H1 (cell line): ENCODE results near the gene ATP13A3.

ENCODE experiments used
- CHD2 ChIP-seq: IDR thresholded peaks from 2 replicates; pipeline ENCODE4 v1.6.1; 2012; ENCODE audit warnings: low read length, improper control_type of control experiment
- CTBP2 ChIP-seq: IDR thresholded peaks from 2 replicates; pipeline ENCODE4 v1.7.0; 2011; ENCODE audit warnings: borderline replicate concordance, mild to moderate bottlenecking, moderate library complexity, mixed read lengths, low read length; ENCODE audit not compliant: insufficient read depth, insufficient read length
- CTCF ChIP-seq, 3 experiments: IDR thresholded peaks; 1 replicate in 2 of 3; 2 replicates in 1 of 3; pipeline versions ENCODE4 v1.5.1 to v1.6.1; 2011; ENCODE audit warnings: low read length in 3 of 3, mild to moderate bottlenecking in 3 of 3, inconsistent platforms in 2 of 3, low read depth in 1 of 3, moderate library complexity in 1 of 3; ENCODE audit not compliant: insufficient read depth in 1 of 3; ENCODE audit errors: control extremely low read depth in 1 of 3
- GABPA ChIP-seq: IDR thresholded peaks from 2 replicates; pipeline ENCODE4 v1.6.1; 2011; ENCODE audit warnings: mild to moderate bottlenecking, low read length, moderate library complexity, borderline replicate concordance; ENCODE audit not compliant: insufficient read depth
- GTF2F1 ChIP-seq: IDR thresholded peaks from 2 replicates; pipeline ENCODE4 v1.6.1; 2012; ENCODE audit warnings: low read depth, low read length, improper control_type of control experiment, borderline replicate concordance
- KDM1A ChIP-seq: fragments of 200-600, 300-600 bp; sonication (generic); IDR thresholded peaks from 2 replicates; pipeline ENCODE4 v1.7.1; 2016; ENCODE audit warnings: mild to moderate bottlenecking, low read length, borderline replicate concordance
- MAX ChIP-seq: IDR thresholded peaks from 2 replicates; pipeline ENCODE4 v1.6.1; 2012; ENCODE audit warnings: inconsistent platforms
- PHF8 ChIP-seq: fragments of 200-600 bp; sonication (generic); conservative IDR thresholded peaks from 2 replicates; pipeline ENCODE4 v1.7.1; 2012; ENCODE audit warnings: low read depth, mild to moderate bottlenecking, inconsistent platforms, low read length, moderate library complexity
- POLR2AphosphoS5 ChIP-seq: IDR thresholded peaks from 2 replicates; pipeline ENCODE4 v1.6.1; 2011; ENCODE audit warnings: low read depth, low read length
- RXRA ChIP-seq: IDR thresholded peaks from 2 replicates; pipeline ENCODE4 v1.6.1; 2011; ENCODE audit warnings: low read depth, mild to moderate bottlenecking, low read length, moderate library complexity; ENCODE audit not compliant: insufficient read depth
- SP2 ChIP-seq: IDR thresholded peaks from 2 replicates; pipeline ENCODE4 v1.6.1; 2012; ENCODE audit warnings: mild to moderate bottlenecking, low read length, inconsistent platforms

- TF ChIP-seq GTF2F1 (no peak), MAX (no peak), CTCF (IDR thresholded peaks at IDR 0.05; ENCODE audit: control extremely low read depth in 1 of 3, insufficient read depth in 1 of 3, low read depth in 1 of 3, low read length in 3 of 3) (no peak), CTBP2 (no peak), GABPA (no peak), SP2 (no peak), PHF8 (no peak), RXRA (no peak), POLR2AphosphoS5 (no peak), CHD2 (no peak), KDM1A (no peak)
Measured at GRCh38 chr3:194443901-194444300, 42.9 kb downstream of the ATP13A3 start.
